Tibial artery (tissue), 4 donors: ENCODE results near the gene OR51V1.

Experiments
- DNase-seq, 2 donors: peaks; one replicate each; pipeline ENCODE4 v3.0.0-alpha.2; 2019
- H3K27ac ChIP-seq, 2 donors: fragments of 200-600 bp; sonication (generic) in 1 of 2; 1 replicate in 1 of 2; 2 replicates in 1 of 2; pipeline ENCODE4 v1.5.1; 2018 to 2019; ENCODE audit warnings: mild to moderate bottlenecking in 1 of 2
- H3K27me3 ChIP-seq, 2 donors: fragments of 200-600 bp; sonication (generic) in 1 of 2; one replicate each; pipeline versions ENCODE4 v1.5.1 to v1.6.0; 2016 to 2019
- H3K36me3 ChIP-seq, 3 donors: fragments of 200-600 bp; sonication (generic) in 2 of 3; one replicate each; pipeline ENCODE4 v1.5.1; 2016 to 2019; ENCODE audit warnings: mild to moderate bottlenecking in 2 of 3
- H3K4me1 ChIP-seq, 4 donors: fragments of 200-600 bp; sonication (generic) in 2 of 4; 1 replicate in 3 of 4; 2 replicates in 1 of 4; pipeline ENCODE4 v1.5.1; 2016 to 2019
- H3K4me3 ChIP-seq, 2 donors: fragments of 200-600 bp; sonication (generic) in 1 of 2; 1 replicate in 1 of 2; 2 replicates in 1 of 2; pipeline ENCODE4 v1.5.1; 2018 to 2019; ENCODE audit warnings: mild to moderate bottlenecking in 2 of 2
- H3K9me3 ChIP-seq, 3 donors: fragments of 200-600 bp; sonication (generic) in 1 of 3; one replicate each; pipeline ENCODE4 v1.5.1; 2016 to 2019
- intact Hi-C: fragments of 100-400 bp; cut with DNase I; formaldehyde crosslinking; loops from one replicate; pipeline ENCODE4 v1.15.0; 2023; ENCODE audit warnings: low total_unique reads
- TF ChIP-seq, protein P1 (sequence below), 2 experiments: fragments of 200-600 bp in 1 of 2; fragments of 450-650 bp in 1 of 2; IDR thresholded peaks; one replicate each; pipeline ENCODE4 v1.5.1; 2017 to 2019; ENCODE audit warnings: antibody characterized with exemption in 2 of 2, mild to moderate bottlenecking in 1 of 2, moderate library complexity in 1 of 2

Gene OR51V1

GRCh38 chr11:5240056-5240455, 39.6 kb upstream of the OR51V1 start:
- no peaks in the 10 kb centered on the region for H3K9me3 ChIP-seq
- H3K4me3 ChIP-seq = no peak overlapping the region
- intact Hi-C loops = no loop called here
- no peaks in the 10 kb centered on the region for H3K4me1 ChIP-seq
- H3K27ac ChIP-seq = no peak overlapping the region
- no peaks in the 10 kb centered on the region for H3K36me3 ChIP-seq
- H3K27me3 ChIP-seq = no peaks in the 10 kb centered on the region
- TF ChIP-seq, protein P1, sequence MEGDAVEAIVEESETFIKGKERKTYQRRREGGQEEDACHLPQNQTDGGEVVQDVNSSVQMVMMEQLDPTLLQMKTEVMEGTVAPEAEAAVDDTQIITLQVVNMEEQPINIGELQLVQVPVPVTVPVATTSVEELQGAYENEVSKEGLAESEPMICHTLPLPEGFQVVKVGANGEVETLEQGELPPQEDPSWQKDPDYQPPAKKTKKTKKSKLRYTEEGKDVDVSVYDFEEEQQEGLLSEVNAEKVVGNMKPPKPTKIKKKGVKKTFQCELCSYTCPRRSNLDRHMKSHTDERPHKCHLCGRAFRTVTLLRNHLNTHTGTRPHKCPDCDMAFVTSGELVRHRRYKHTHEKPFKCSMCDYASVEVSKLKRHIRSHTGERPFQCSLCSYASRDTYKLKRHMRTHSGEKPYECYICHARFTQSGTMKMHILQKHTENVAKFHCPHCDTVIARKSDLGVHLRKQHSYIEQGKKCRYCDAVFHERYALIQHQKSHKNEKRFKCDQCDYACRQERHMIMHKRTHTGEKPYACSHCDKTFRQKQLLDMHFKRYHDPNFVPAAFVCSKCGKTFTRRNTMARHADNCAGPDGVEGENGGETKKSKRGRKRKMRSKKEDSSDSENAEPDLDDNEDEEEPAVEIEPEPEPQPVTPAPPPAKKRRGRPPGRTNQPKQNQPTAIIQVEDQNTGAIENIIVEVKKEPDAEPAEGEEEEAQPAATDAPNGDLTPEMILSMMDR (IDR thresholded peaks at IDR 0.05) = no peak
- no peak for DNase-seq

GRCh38 chr11:5239046-5239445, 38.6 kb upstream of the OR51V1 start:
- DNase-seq = no peak
- Histone ChIP-seq H3K27me3 (no peaks in the 10 kb centered on the region), H3K36me3 (no peaks in the 10 kb centered on the region), H3K27ac (no peak overlapping the region), H3K4me1 (no peaks in the 10 kb centered on the region), H3K9me3 (no peaks in the 10 kb centered on the region), H3K4me3 (no peak overlapping the region)
- TF ChIP-seq, protein P1 (IDR thresholded peaks at IDR 0.05) = no peak
- intact Hi-C loops = no loop called here

GRCh38 chr11:5238486-5238885, 38.0 kb upstream of the OR51V1 start:
- intact Hi-C loops = no loop called here
- H3K4me1 ChIP-seq = no peaks in the 10 kb centered on the region
- H3K36me3 ChIP-seq = no peaks in the 10 kb centered on the region
- H3K4me3 ChIP-seq = no peak overlapping the region
- no peak overlapping the region for H3K27ac ChIP-seq
- no peaks in the 10 kb centered on the region for H3K9me3 ChIP-seq
- TF ChIP-seq, protein P1 (IDR thresholded peaks at IDR 0.05) = no peak
- H3K27me3 ChIP-seq = no peaks in the 10 kb centered on the region
- no peak for DNase-seq

DNA sequence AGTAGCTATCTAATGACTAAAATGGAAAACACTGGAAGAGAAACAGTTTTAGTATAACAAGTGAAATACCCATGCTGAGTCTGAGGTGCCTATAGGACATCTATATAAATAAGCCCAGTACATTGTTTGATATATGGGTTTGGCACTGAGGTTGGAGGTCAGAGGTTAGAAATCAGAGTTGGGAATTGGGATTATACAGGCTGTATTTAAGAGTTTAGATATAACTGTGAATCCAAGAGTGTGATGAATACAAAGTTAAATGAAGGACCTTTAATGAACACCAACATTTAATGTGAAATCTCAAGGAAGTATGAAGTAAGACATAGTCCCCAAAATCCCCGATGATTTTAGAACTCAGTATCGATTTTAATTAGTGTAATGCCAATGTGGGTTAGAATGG, 36.9 kb upstream of the OR51V1 start:
- Histone ChIP-seq H3K4me3 (no peak overlapping the region), H3K9me3 (no peaks in the 10 kb centered on the region), H3K27ac (no peak overlapping the region), H3K36me3 (no peaks in the 10 kb centered on the region), H3K4me1 (no peaks in the 10 kb centered on the region), H3K27me3 (no peaks in the 10 kb centered on the region)
- intact Hi-C loops = no loop called here
- DNase-seq = no peak
- TF ChIP-seq, protein P1 (IDR thresholded peaks at IDR 0.05) = no peak

DNA sequence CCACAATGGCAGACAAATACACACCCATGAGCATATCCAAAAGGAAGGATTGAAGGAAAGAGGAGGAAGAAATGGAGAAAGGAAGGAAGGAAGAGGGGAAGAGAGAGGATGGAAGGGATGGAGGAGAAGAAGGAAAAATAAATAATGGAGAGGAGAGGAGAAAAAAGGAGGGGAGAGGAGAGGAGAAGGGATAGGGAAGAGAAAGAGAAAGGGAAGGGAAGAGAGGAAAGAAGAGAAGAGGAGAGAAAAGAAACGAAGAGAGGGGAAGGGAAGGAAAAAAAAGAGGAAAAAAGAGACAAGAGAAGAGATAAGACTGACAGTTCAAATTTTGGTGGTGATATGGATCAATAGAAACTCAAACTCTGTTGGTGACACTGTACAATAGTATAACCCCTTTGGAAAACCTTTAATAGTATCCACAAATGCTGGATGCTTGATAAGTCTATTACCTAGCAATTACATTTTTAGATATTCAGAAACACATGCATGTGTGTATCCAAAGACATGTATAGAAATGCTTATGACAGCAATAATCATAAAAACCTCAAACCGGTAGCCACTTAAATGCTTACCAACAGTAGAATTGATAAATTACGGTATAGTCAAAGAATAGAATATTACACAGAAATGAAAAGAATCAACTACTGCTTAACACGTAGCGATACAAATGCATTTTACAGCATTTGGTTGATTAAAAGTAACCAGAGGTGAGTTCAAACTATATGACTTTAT, 35.0 kb upstream of the OR51V1 start:
- Histone ChIP-seq H3K9me3 (no peaks in the 10 kb centered on the region), H3K4me3 (no peak overlapping the region), H3K27me3 (no peaks in the 10 kb centered on the region), H3K4me1 (no peaks in the 10 kb centered on the region), H3K27ac (no peak overlapping the region), H3K36me3 (no peaks in the 10 kb centered on the region)
- intact Hi-C loops = no loop called here
- no peak for DNase-seq
- TF ChIP-seq, protein P1 (IDR thresholded peaks at IDR 0.05) = no peak
